SK-N-MC (cell line): ENCODE measurements around the gene PAFAH1B1.

Experiments
- DNase-seq: peaks from one replicate; pipeline ENCODE4 v3.0.0-alpha.2; 2011; ENCODE audit warnings: low read depth, low spot score
- H3K27ac ChIP-seq: fragments of 200-600 bp; sonication (generic); 2 replicates; pipeline ENCODE4 v1.5.1; 2016; ENCODE audit warnings: mixed run types
- H3K36me3 ChIP-seq: fragments of 200-600 bp; sonication (generic); 2 replicates; pipeline ENCODE4 v1.6.1; 2017; ENCODE audit warnings: antibody characterized with exemption, low read length, mixed read lengths; ENCODE audit not compliant: insufficient read depth
- H3K4me3 ChIP-seq: fragments of 200-600 bp; sonication (generic); 2 replicates; pipeline ENCODE4 v1.5.1; 2016
- H3K9ac ChIP-seq: fragments of 200-600 bp; sonication (generic); 2 replicates; pipeline ENCODE4 v1.8.0; 2017; ENCODE audit warnings: mixed run types, mixed read lengths; ENCODE audit not compliant: insufficient read length
- H3K9me3 ChIP-seq: fragments of 200-600 bp; sonication (generic); 2 replicates; pipeline ENCODE4 v1.6.1; 2017; ENCODE audit warnings: low read depth, mild to moderate bottlenecking, antibody characterized with exemption, low read length, moderate library complexity, mixed read lengths
- EZH2 ChIP-seq: fragments of 200-600 bp; sonication (generic); IDR thresholded peaks from one replicate; pipeline ENCODE4 v1.6.1; 2017; ENCODE audit warnings: antibody characterized with exemption
- FOXP2 ChIP-seq: optimal IDR thresholded peaks from 2 replicates; pipeline ENCODE3; 2011; ENCODE audit warnings: mild to moderate bottlenecking, moderate library complexity; ENCODE audit not compliant: insufficient read depth; ENCODE audit errors: extremely low read length, control extremely low read depth
- POLR2AphosphoS5 ChIP-seq: IDR thresholded peaks from 2 replicates; pipeline ENCODE4 v1.6.1; 2012; ENCODE audit warnings: mild to moderate bottlenecking, low read depth, low read length, borderline replicate concordance

The PAFAH1B1 gene

DNA sequence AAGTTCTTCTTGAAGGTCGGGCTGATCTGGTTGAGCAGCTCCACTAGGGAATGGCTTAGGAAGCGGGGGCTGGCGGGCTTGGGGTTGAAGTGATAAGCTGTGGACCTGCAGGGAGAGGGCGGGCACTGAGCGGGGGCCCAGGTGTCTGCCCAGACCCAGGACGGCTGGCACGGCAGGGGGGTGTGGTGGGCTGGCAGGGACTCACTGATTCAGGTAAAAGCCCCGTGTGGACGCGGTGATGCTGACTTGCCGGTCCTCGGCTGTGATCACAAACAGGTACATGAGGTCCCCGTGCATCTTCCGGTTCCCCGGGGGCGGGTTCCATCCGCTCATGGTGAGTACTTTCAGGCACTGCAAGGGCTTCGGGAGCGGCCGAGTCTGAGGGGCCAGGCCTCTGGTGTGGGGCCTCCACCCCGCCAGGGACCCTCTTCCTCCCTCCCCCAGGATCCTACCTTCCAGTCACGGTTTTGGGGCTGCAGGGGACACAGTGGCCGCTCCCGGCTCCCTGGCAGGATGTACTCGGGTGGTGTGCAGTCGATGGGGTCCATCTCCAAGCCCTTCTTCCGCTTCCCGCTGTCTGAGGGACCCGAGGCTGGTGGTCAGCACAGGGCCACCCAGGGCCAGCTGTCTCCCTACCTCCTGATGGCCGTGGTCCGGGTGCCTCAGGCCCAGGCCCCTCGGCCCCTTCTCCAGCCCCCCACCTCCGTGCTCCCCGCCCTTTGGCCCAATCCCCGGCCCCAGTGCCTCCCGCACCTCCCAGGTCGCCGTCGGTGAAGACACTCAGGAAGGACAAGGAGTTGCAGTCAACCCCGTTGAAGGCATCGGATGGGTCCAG, 107.9 kb downstream of the PAFAH1B1 start:
- H3K27ac ChIP-seq, result no peak overlapping the region
- H3K36me3 ChIP-seq, result peaks cover 59% of the 10 kb centered on the region
- H3K9ac ChIP-seq, result no peak overlapping the region
- no peak for TF ChIP-seq EZH2
- TF ChIP-seq FOXP2, result no peak
- TF ChIP-seq POLR2AphosphoS5, result no peak
- no peak for DNase-seq
- no peak overlapping the region for H3K4me3 ChIP-seq
- H3K9me3 ChIP-seq, result no peaks in the 10 kb centered on the region

DNA sequence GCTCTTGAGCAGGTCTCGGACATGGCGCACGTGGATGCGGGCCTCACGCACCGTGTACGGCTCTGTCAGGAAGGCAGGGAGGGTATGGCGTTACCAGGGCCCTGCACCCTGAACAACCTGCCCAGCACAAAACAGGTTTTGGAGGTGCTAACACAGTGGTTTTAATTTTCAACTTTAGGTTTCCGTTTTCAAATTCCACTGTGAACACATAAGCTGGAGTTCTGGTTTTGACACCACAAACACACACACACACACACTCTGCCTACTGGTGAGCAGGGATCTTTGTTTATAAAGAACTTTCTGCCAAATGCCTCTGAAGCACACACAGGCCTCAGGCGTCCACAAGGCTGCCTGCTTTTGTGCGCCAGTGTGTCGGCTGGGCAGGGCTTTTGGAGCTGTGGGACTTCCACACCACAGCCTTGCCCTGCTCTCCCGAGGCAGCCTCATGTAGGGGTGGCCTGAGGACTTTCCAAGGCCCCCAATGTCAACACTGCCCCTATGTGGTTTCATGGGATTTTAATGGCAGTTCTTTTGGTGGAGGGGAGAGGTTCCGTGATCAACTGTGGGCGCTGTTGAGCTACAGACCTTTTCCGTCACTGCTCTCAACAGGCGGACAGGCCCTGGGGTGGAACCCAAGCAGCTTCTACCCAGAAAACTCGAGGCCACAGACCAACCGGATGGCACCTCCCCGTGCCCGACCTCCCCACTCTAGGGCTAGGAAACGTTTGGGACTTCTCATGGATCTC, 108.7 kb downstream of the PAFAH1B1 start:
- TF ChIP-seq FOXP2 (no peak), POLR2AphosphoS5 (no peak), EZH2 (no peak)
- Histone ChIP-seq H3K4me3 (no peak overlapping the region), H3K9me3 (no peaks in the 10 kb centered on the region), H3K36me3 (peaks cover 56% of the 10 kb centered on the region), H3K27ac (no peak overlapping the region), H3K9ac (no peak overlapping the region)
- DNase-seq, result no peak

GRCh38 chr17:2703181-2703580, 109.7 kb downstream of the PAFAH1B1 start:
- no peaks in the 10 kb centered on the region for H3K9me3 ChIP-seq
- no peak overlapping the region for H3K4me3 ChIP-seq
- no peak overlapping the region for H3K9ac ChIP-seq
- no peak for DNase-seq
- TF ChIP-seq FOXP2 (no peak), POLR2AphosphoS5 (no peak), EZH2 (no peak)
- peaks cover 47% of the 10 kb centered on the region for H3K36me3 ChIP-seq
- H3K27ac ChIP-seq, result no peak overlapping the region

DNA sequence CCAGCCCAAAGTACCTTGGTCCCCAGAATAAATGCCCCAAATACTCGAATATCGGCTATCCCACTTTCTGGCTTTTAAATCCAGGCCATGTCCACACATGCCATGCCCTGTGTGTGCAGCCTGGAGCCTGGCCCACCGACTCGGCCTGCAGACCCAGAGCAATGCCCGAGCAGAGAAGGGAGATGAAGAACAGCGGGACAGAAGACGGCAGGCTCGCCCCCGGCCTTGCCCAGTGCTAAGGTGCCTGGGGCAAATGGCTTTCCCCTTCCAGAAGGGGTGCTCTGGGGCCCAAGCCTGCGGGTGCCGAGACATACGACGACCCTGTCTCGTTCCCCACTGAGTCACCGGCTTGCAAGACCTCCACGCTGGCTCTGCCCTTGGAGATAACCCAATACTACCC, 110.2 kb downstream of the PAFAH1B1 start:
- Histone ChIP-seq H3K9ac (no peak overlapping the region), H3K36me3 (peaks cover 43% of the 10 kb centered on the region), H3K27ac (no peak overlapping the region), H3K4me3 (no peak overlapping the region), H3K9me3 (no peaks in the 10 kb centered on the region)
- no peak for DNase-seq
- TF ChIP-seq POLR2AphosphoS5, result no peak
- no peak for TF ChIP-seq FOXP2
- TF ChIP-seq EZH2, result no peak

DNA sequence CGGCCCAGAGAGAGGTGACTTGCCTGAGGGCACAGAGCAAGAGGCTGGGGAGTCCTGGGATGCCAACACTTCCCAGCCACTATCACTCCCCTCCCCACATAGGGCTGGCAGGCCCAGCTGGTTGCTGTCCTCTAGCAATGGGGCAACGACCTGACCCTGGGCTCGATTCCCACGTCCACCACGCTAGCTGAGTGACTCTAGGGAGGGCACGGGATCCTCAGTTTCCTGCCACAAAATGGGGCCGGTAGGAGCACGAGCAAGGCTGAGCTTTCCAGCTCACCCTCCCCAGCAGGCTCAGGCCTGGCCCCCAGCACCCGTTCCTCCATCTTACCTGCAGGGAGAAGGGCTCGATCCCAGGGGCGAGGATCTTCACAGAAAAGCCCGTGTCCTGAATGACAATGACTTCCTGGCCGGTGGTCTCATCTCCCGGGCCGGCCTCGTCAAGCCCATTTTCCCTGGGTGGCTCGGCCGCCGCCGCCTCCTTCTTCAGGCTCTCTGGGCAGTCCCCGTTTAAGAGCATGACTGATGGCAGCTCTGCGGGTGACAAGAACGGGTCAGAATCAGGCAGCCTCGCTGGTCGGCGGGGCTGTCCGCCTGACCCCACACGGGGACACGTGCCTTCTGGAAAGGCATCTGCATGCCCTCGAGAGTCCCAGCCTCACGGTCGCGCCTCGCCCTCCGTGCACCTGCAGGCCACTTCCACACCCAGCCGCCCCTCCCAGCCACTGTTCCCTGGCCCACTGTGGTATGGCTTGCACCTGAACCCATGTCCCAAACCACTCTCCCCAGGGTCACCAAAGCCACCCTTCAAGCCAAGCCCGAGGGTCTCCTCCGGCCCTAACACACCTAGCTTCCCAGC, 110.8 kb downstream of the PAFAH1B1 start:
- DNase-seq, result no peak
- Histone ChIP-seq H3K9me3 (no peaks in the 10 kb centered on the region), H3K36me3 (peaks cover 36% of the 10 kb centered on the region; the same call in 1 of the 2 replicates), H3K27ac (no peak overlapping the region), H3K4me3 (no peak overlapping the region), H3K9ac (no peak overlapping the region)
- TF ChIP-seq POLR2AphosphoS5 (no peak), EZH2 (no peak), FOXP2 (no peak)

- H3K9ac ChIP-seq, result no peak overlapping the region
- DNase-seq, result no peak
- H3K9me3 ChIP-seq, result no peaks in the 10 kb centered on the region
- peaks cover 34% of the 10 kb centered on the region; the same call in 1 of the 2 replicates for H3K36me3 ChIP-seq
- H3K4me3 ChIP-seq, result no peak overlapping the region
- TF ChIP-seq FOXP2 (no peak), POLR2AphosphoS5 (no peak), EZH2 (no peak)
- no peak overlapping the region for H3K27ac ChIP-seq
Observed at GRCh38 chr17:2704890-2705248, 111.4 kb downstream of the PAFAH1B1 start.

DNA sequence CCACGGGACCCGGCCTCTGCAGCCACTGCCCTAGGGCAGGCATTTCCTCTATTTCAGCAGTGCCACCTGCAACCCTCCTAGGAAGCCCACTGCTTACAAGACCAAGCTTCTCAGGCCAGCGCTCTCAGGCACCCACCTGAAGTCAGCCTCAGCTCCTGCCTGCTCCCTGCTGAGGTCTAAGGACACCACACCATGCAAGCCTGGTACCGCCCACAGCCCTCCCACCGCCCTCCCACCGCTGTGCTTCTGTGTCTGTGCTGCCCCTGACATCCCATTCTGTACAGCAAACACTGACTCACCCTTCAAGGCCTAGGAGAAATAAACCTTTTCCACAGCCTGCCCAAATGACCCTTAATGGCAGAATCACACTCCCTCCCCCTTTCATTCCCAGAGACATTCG, 111.8 kb downstream of the PAFAH1B1 start:
- TF ChIP-seq POLR2AphosphoS5 (no peak), EZH2 (no peak), FOXP2 (no peak)
- Histone ChIP-seq H3K9ac (no peak overlapping the region), H3K4me3 (no peak overlapping the region), H3K9me3 (no peaks in the 10 kb centered on the region), H3K27ac (no peak overlapping the region), H3K36me3 (peaks cover 30% of the 10 kb centered on the region; the same call in 1 of the 2 replicates)
- no peak for DNase-seq
